Measurements from ENCODE around the gene POLN. TPM values are rescaled to one million over a fixed set of nuclear protein-coding genes. Genes with fewer than 3 reads are reported as not detected.

POLN gene
- polyA plus RNA-seq, 3 donors: 0.08 to 0.33 (median 0.28) TPM

GRCh38 chr4:2246384-2247127, 4.6 kb upstream of the POLN start:
- no peaks in the 10 kb centered on the region for H3K9me3 ChIP-seq (replicated peaks in 1 of 2; ENCODE audit: control insufficient read depth in 1 of 2, insufficient read depth in 1 of 2, low read length in 2 of 2)
- no peaks in the 10 kb centered on the region for H3K27me3 ChIP-seq (ENCODE audit: control insufficient read depth in 2 of 2, insufficient read depth in 2 of 2, low read length in 2 of 2)
- Mint-ChIP-seq H3K9me3 (no peaks in the 10 kb centered on the region), H3K27ac (peak overlapping the region in 1 of 7 donors; percentile 58), H3K4me1 (peaks cover 28% of the 10 kb centered on the region), H3K36me3 (peaks cover 19 to 35% of the 10 kb centered on the region in 2 donors), H3K4me3 (no peak overlapping the region), H3K27me3 (ENCODE audit: low read depth in 3 of 3) (no peaks in the 10 kb centered on the region)
- H3K79me2 ChIP-seq (ENCODE audit: insufficient read depth, low read length): peaks cover 3% of the 10 kb centered on the region
- no peak overlapping the region for H3K27ac ChIP-seq (ENCODE audit: low read depth in 1 of 2, low read length in 2 of 2)
- H3K9ac ChIP-seq (ENCODE audit: insufficient read depth, low read length, poor library complexity, severe bottlenecking): no peak overlapping the region
- TF ChIP-seq CTCF (IDR thresholded peaks at IDR 0.05): no peak
- H3K36me3 ChIP-seq (replicated peaks in 1 of 2; ENCODE audit: control insufficient read depth in 1 of 2, insufficient read depth in 2 of 2, low read length in 2 of 2): peaks cover 29 to 35% of the 10 kb centered on the region in 2 donors
- H3K4me1 ChIP-seq (ENCODE audit: control insufficient read depth in 1 of 2, insufficient read depth in 2 of 2, low read length in 2 of 2): peaks cover 24% of the 10 kb centered on the region in 2 donors
- intact Hi-C loops (cut with micrococcal nuclease): loop anchor here in 1 of 2 donors (10.0 kb wide), 1 partner anchor 672 kb away; no protein-coding TSS in a partner anchor
- no peak overlapping the region for H3K4me2 ChIP-seq (replicated peaks; ENCODE audit: extremely low read depth, low read length, poor library complexity, severe bottlenecking)
- peak in 1 of 3 donors; percentile 3 for DNase-seq
- WGBS (ENCODE audit: insufficient coverage): 96% methylated on average over 19 of the region's 19 CpGs
- H4K20me1 ChIP-seq (ENCODE audit: insufficient read depth, low read length): peaks cover 19% of the 10 kb centered on the region
- no peak overlapping the region for H2AFZ ChIP-seq (ENCODE audit: insufficient read depth, low read depth, low read length, poor library complexity, severe bottlenecking)
- no peak overlapping the region for H3K4me3 ChIP-seq (replicated peaks in 1 of 3; ENCODE audit: low read depth in 2 of 3, low read length in 3 of 3)

- Histone ChIP-seq H3K4me1 (ENCODE audit: control insufficient read depth in 1 of 2, insufficient read depth in 2 of 2, low read length in 2 of 2) (peaks cover 26 to 31% of the 10 kb centered on the region in 2 donors), H3K36me3 (replicated peaks in 1 of 2; ENCODE audit: control insufficient read depth in 1 of 2, insufficient read depth in 2 of 2, low read length in 2 of 2) (peaks cover 22 to 28% of the 10 kb centered on the region in 2 donors), H3K4me2 (replicated peaks; ENCODE audit: extremely low read depth, low read length, poor library complexity, severe bottlenecking) (no peak overlapping the region), H3K27me3 (ENCODE audit: control insufficient read depth in 2 of 2, insufficient read depth in 2 of 2, low read length in 2 of 2) (no peaks in the 10 kb centered on the region), H4K20me1 (ENCODE audit: insufficient read depth, low read length) (peaks cover 18% of the 10 kb centered on the region), H3K9ac (ENCODE audit: insufficient read depth, low read length, poor library complexity, severe bottlenecking) (no peak overlapping the region), H3K9me3 (replicated peaks in 1 of 2; ENCODE audit: control insufficient read depth in 1 of 2, insufficient read depth in 1 of 2, low read length in 2 of 2) (no peaks in the 10 kb centered on the region), H2AFZ (ENCODE audit: insufficient read depth, low read depth, low read length, poor library complexity, severe bottlenecking) (no peak overlapping the region), H3K27ac (ENCODE audit: low read depth in 1 of 2, low read length in 2 of 2) (peak overlapping the region in 1 of 2 donors; percentile 10), H3K4me3 (replicated peaks in 1 of 3; ENCODE audit: low read depth in 2 of 3, low read length in 3 of 3) (no peak overlapping the region), H3K79me2 (ENCODE audit: insufficient read depth, low read length) (peaks cover 10% of the 10 kb centered on the region)
- Mint-ChIP-seq H3K9me3 (no peaks in the 10 kb centered on the region), H3K4me1 (peaks cover 31% of the 10 kb centered on the region), H3K36me3 (peaks cover 16 to 28% of the 10 kb centered on the region in 2 donors), H3K4me3 (no peak overlapping the region), H3K27me3 (ENCODE audit: low read depth in 3 of 3) (no peaks in the 10 kb centered on the region), H3K27ac (peak overlapping the region in 3 of 7 donors; percentile 5 to 85 (median 72))
- intact Hi-C loops (cut with micrococcal nuclease): loop anchor here in 1 of 2 donors (10.0 kb wide), 1 partner anchor 671 kb away; no protein-coding TSS in a partner anchor
- no peak for TF ChIP-seq CTCF (IDR thresholded peaks at IDR 0.05)
- peak in 1 of 3 donors; percentile 2 for DNase-seq
- 92% methylated on average over 7 of the region's 7 CpGs for WGBS (ENCODE audit: insufficient coverage)
Observed at GRCh38 chr4:2245787-2246275, 3.9 kb upstream of the POLN start.

Measured in CD14-positive monocyte (primary cell).